Panc1 (cell line): Measurements from ENCODE around the gene AMPH.
A peak's percentile ranks its signal among the peaks of the same experiment; 100 is the strongest.
"Not testable (repeated sequence)": the region's sequence is repeated elsewhere in the genome, so short reads cannot be mapped to it uniquely, and the experiment has no call there.

ENCODE experiments used
- POLR2AphosphoS5 ChIP-seq: IDR thresholded peaks from 2 replicates; pipeline ENCODE4 v1.6.1; 2012; ENCODE audit warnings: mild to moderate bottlenecking, low read depth, low read length, moderate library complexity
- SIN3A ChIP-seq: IDR thresholded peaks from 2 replicates; pipeline ENCODE4 v1.6.1; 2012; ENCODE audit warnings: low read depth, mild to moderate bottlenecking, low read length, moderate library complexity, borderline replicate concordance; ENCODE audit not compliant: insufficient read depth
- TCF7L2 ChIP-seq: IDR thresholded peaks from 2 replicates; pipeline ENCODE4 v1.6.1; 2011; ENCODE audit warnings: mild to moderate bottlenecking, low read depth, low read length, inconsistent platforms
- TF ChIP-seq, protein P1 (sequence below): fragments of 450-650 bp; IDR thresholded peaks from 2 replicates; pipeline ENCODE4 v1.5.1; 2017; ENCODE audit warnings: mild to moderate bottlenecking
- TF ChIP-seq, protein P2 (sequence below), 2 experiments: IDR thresholded peaks; 2 replicates each; pipeline ENCODE4 v1.6.1; 2011 to 2012; ENCODE audit warnings: low read depth in 2 of 2, control low read depth in 1 of 2, low read length in 1 of 2, mild to moderate bottlenecking in 1 of 2, moderate library complexity in 1 of 2; ENCODE audit not compliant: insufficient read depth in 1 of 2

DNA sequence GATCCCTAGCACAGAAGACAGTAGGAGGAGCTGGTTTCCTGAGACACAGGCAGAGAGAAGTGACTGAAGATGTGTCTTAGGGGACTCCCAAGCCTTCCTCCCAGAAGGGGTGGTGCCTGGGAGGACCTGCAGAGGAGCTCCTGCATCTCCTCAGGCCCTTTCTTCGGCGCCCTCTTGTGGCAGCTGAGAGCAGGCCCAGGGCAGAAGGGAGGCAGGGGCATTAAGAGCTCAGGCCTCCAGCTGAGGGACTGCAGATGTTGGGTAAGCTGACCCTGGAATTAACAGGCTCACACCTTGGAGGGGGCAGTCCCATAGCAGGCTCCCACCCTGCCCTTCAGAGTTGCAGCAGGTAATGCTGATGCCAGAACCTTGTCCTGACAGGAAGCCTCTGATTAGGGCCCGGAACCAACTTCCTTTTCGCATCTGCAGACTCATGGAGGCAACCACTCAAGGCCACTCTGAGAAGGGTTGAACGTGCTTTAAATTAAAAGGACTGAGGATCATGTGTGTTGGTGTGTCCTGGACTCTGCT lies 272.0 kb downstream of the AMPH start:
- TF ChIP-seq, protein P1, sequence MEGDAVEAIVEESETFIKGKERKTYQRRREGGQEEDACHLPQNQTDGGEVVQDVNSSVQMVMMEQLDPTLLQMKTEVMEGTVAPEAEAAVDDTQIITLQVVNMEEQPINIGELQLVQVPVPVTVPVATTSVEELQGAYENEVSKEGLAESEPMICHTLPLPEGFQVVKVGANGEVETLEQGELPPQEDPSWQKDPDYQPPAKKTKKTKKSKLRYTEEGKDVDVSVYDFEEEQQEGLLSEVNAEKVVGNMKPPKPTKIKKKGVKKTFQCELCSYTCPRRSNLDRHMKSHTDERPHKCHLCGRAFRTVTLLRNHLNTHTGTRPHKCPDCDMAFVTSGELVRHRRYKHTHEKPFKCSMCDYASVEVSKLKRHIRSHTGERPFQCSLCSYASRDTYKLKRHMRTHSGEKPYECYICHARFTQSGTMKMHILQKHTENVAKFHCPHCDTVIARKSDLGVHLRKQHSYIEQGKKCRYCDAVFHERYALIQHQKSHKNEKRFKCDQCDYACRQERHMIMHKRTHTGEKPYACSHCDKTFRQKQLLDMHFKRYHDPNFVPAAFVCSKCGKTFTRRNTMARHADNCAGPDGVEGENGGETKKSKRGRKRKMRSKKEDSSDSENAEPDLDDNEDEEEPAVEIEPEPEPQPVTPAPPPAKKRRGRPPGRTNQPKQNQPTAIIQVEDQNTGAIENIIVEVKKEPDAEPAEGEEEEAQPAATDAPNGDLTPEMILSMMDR = peak; percentile 92
- not testable (repeated sequence) for TF ChIP-seq POLR2AphosphoS5, SIN3A, TCF7L2
- TF ChIP-seq, protein P2, sequence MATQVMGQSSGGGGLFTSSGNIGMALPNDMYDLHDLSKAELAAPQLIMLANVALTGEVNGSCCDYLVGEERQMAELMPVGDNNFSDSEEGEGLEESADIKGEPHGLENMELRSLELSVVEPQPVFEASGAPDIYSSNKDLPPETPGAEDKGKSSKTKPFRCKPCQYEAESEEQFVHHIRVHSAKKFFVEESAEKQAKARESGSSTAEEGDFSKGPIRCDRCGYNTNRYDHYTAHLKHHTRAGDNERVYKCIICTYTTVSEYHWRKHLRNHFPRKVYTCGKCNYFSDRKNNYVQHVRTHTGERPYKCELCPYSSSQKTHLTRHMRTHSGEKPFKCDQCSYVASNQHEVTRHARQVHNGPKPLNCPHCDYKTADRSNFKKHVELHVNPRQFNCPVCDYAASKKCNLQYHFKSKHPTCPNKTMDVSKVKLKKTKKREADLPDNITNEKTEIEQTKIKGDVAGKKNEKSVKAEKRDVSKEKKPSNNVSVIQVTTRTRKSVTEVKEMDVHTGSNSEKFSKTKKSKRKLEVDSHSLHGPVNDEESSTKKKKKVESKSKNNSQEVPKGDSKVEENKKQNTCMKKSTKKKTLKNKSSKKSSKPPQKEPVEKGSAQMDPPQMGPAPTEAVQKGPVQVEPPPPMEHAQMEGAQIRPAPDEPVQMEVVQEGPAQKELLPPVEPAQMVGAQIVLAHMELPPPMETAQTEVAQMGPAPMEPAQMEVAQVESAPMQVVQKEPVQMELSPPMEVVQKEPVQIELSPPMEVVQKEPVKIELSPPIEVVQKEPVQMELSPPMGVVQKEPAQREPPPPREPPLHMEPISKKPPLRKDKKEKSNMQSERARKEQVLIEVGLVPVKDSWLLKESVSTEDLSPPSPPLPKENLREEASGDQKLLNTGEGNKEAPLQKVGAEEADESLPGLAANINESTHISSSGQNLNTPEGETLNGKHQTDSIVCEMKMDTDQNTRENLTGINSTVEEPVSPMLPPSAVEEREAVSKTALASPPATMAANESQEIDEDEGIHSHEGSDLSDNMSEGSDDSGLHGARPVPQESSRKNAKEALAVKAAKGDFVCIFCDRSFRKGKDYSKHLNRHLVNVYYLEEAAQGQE (IDR thresholded peaks at IDR 0.05; ENCODE audit: insufficient read depth in 1 of 2, low read depth in 2 of 2, low read length in 1 of 2) = not testable (repeated sequence)
